AML-193 (cell line): ENCODE measurements around the gene VPS4B.
"Not testable (repeated sequence)": the region's sequence is repeated elsewhere in the genome, so short reads cannot be mapped to it uniquely, and the experiment has no call there.

Source experiments
- DNase-seq, 2 experiments: peaks; one replicate each; lab custom pipeline; 2025; lab: John Stamatoyannopoulos, UW

VPS4B gene

GRCh38 chr18:63422087-63422863, at the start of gene VPS4B:
TSS of gene VPS4B (minus strand) at chr18:63422476. CDS start at chr18:63422259, 217 bp downstream.
- DNase-seq = peak; percentile 95 to 98

- DNase-seq = no peak
Observed at GRCh38 chr18:63470751-63471150, 48.5 kb upstream of the VPS4B start.

DNA sequence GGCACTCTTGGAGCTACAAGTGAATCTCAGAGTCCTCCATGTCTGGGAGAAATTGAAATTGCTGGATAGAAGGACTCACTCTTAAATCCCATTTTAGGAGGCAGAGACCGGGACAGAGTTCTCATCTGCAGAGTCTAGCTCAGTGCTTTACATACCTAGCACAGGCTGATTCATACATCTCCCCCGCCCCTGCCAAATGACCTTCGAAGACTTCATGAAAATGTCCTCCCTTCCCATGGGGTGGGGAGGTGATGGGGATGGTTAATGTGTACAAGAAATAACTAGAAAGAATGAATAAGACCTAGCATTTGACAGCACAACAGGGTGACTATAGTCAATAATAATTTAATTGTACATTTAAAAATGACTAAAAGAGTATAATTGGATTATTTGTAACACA, 46.3 kb upstream of the VPS4B start:
- DNase-seq = no peak

DNA sequence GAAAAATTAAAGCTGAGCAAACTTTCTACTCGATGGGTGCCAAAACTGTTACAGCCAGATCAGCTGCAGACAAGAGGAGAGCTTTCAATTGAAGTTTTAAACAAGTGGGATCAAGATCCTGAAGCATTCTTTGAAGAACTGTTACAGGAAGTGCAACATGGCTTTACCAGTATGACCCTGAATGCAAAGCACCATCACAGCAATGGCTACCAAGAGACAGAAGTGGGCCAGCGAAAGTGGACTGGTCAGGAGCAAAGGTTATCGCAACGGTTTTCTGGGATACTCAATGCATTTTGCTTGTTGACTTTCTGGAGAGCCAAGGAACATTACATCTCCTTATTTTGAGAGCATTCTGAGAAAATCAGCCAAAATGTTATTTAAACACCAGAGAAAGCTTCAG, 45.4 kb upstream of the VPS4B start:
- DNase-seq = no peak

DNA sequence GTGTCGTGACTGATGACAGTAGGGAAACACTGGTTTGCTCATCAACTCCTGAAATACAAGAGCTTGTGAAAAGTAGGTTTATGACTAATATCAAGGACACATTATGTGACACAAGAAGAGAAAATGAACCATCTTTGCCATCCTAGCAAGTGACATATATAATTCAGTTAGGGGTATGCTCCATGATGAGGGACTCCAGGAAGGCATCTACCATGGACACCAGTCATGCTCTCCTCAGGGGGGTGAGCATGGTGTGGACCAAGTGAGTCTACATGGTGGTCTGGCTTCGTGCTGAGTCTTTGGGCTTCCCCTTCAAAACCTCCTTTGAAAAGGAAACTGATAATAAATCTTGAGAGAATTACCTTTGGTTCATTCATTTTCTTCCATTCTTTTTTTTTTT, 42.8 kb upstream of the VPS4B start:
- no peak for DNase-seq

- no peak for DNase-seq
Observed at GRCh38 chr18:63464434-63464833, 42.2 kb upstream of the VPS4B start.

DNA sequence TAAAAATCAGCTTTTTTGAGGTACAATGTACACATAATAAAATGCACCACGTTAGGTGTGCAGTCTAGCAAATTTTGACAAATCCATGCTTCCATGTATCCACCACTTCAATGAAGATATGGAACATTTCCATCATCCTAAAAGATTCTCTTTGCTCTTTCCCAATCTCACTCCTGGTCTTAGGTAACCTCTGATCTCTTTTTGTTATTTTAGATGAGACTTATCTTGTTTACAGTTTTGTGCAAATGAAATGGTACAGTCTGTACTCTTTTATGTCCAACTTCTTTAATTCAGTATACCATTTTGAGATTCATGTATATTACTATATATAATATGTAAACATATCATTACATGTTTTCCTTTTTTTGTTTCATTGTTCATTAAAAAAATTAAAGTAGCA, 38.1 kb upstream of the VPS4B start:
- no peak for DNase-seq

- no peak for DNase-seq
Observed at GRCh38 chr18:63457977-63458376, 35.7 kb upstream of the VPS4B start.

DNA sequence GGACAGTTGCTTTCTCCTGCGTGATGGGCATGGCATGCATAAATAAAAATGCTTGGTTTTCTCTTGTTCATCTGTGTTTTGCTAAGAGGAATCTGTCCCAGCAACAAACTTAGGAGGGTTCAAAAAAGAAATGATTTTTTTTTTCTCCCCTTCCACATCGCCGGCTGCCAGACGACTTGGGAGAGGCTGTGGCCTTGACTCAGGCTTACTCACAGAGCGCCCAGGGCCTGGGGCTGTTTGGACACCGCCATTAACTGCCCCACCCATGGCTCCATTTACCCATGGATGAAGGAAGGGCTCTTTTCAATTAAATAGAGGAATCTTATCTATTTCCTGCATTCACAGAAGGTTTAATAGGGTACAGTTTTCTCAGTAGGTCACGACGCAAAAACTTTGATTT, 32.2 kb upstream of the VPS4B start:
- DNase-seq = no peak

DNA sequence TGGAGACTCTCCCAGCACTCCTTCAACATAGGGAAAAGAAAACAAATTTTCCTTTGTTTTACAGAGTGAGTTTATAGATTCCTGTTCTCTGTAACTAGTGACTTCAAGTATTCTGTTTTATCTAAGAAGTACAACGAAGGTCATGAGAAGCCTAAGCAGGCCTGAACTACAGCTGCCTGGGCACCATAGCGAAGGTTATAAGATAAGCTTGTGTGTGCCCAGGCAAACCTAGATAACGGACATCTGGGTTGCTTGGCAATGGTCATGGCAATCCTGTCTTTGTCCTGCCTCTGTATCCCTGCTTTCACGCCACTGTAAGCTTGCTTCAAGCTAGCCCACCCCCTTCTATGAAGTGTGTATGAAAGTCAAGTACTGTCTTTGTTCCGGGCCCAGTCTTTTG, 30.5 kb upstream of the VPS4B start:
- not testable (repeated sequence) for DNase-seq

DNA sequence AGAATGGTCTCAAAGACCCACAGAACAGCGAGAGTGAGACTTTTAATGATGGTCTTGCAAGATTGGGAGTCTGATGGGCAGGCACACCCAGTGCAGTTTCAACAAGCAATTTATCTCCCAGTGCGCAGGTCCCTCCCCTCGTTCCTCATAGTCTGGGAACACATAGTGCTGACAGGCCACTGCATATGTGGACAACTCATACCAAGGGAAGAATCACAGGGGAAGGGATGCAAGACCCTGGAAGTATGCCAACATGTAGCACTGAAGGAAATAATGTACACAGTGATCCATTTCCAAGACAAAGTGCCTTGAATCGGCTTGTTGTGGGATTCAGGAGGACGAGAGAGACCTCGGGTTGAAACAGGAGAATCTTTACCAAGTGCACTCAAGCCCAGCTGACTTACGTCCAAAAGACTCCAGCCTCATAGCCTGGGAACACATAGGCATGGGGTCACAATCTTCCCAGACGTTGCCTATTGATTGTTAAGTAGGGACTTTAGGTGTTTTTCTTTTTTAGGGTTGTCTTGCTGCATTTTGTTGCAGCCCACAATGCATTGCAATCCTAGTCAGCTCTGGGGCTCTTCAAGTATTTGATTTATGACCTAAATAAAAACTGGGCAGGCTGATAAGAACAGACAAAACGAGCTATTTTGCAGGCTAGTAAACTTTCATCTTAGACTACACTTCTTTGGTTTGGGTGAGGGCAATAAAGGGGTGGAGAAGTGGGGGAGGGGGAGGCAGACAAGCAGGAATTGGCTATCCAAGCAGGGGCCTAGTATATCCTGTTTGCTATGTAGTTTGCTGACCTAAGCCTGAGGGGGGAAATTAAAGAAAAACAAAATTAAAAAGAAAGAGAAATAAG, 29.8 kb upstream of the VPS4B start:
- no peak for DNase-seq

DNA sequence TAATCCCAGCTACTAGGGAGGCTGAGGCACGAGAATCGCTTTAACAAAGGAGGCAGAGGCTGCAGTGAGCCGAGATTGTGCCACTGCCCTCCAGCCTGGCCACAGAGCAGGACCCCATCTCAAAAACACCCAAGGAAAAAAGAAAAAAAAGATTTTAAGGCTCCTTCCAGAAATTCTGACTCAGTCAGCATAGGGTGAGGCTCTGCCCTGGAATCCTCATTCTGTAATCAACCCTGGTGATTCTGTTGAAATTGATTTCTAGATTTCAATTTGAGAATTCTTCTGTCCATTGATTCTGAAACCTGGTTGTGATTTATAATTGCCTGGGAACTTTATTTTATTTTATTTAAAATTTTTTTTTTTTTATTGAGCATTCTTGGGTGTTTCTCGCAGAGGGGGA, 27.1 kb upstream of the VPS4B start:
- no peak for DNase-seq

- no peak for DNase-seq
Observed at GRCh38 chr18:63447066-63447465, 24.8 kb upstream of the VPS4B start.

GRCh38 chr18:63446266-63446665, 24.0 kb upstream of the VPS4B start:
- DNase-seq = no peak

- no peak for DNase-seq
Observed at GRCh38 chr18:63445037-63445436, 22.8 kb upstream of the VPS4B start.

- DNase-seq = peak; percentile 94 to 97
Observed at GRCh38 chr18:63444580-63444979, 22.3 kb upstream of the VPS4B start.

- DNase-seq = no peak
Observed at GRCh38 chr18:63443829-63444228, 21.6 kb upstream of the VPS4B start.

GRCh38 chr18:63440881-63441280, 18.6 kb upstream of the VPS4B start:
- DNase-seq = peak in 1 of 2 experiments; percentile 8

- no peak for DNase-seq
Observed at GRCh38 chr18:63440219-63440618, 17.9 kb upstream of the VPS4B start.

GRCh38 chr18:63439334-63439733, 17.1 kb upstream of the VPS4B start:
- DNase-seq = peak; percentile 58 to 67

GRCh38 chr18:63438181-63438580, 15.9 kb upstream of the VPS4B start:
- no peak for DNase-seq

GRCh38 chr18:63433334-63433866, 11.1 kb upstream of the VPS4B start:
- no peak for DNase-seq

DNA sequence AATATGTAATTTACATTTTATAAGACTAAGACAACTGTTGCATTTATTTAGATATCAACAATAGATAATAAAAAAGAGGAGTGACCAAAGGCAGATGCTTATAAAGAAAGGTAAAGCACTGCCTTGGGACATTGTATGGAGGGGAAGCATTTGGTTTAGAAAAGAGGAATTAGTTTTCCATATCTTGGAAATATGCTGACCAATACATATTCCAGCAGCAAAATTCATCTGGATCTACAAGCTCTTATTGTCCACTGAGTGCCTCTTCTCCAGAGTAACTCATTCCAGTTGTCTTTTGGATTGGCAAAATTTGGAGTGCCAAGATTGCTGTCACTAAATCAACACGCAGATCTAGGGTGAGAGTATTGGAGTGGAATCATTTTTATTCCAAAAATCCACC, 8.9 kb upstream of the VPS4B start:
- DNase-seq = no peak
